ENCODE data around the gene ARHGAP26.

DNA sequence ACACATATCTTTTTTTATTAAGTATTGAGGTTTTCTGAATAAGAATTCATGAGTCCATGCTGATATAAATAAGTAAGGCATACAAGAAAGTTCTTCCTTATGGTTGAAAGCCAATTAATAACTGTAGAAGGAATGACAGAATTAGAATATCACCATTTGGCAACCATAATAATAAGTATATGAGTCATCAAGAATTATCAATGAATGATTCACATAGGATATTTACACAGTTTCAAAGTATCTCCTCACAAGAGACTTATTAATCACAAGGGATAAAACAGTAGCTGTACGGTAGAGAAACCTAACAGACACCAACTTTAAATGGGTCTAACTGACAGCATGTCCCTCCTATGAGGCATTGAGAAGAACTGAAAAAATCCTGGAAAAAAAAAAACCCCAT, 471.7 kb downstream of the ARHGAP26 start:
- TF ChIP-seq, protein P1, sequence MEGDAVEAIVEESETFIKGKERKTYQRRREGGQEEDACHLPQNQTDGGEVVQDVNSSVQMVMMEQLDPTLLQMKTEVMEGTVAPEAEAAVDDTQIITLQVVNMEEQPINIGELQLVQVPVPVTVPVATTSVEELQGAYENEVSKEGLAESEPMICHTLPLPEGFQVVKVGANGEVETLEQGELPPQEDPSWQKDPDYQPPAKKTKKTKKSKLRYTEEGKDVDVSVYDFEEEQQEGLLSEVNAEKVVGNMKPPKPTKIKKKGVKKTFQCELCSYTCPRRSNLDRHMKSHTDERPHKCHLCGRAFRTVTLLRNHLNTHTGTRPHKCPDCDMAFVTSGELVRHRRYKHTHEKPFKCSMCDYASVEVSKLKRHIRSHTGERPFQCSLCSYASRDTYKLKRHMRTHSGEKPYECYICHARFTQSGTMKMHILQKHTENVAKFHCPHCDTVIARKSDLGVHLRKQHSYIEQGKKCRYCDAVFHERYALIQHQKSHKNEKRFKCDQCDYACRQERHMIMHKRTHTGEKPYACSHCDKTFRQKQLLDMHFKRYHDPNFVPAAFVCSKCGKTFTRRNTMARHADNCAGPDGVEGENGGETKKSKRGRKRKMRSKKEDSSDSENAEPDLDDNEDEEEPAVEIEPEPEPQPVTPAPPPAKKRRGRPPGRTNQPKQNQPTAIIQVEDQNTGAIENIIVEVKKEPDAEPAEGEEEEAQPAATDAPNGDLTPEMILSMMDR (IDR thresholded peaks at IDR 0.05), result no peak
- no peak for TF ChIP-seq POLR2A (IDR thresholded peaks at IDR 0.05)
